Measurements from ENCODE around the gene UTF1.

GRCh38 chr10:133196936-133197758, 32.9 kb upstream of the UTF1 start:
- TF ChIP-seq CTCF (IDR thresholded peaks at IDR 0.05) (no peak), EZH2phosphoT487 (IDR thresholded peaks at IDR 0.05) (no peak), EZH2 (IDR thresholded peaks at IDR 0.05) (no peak)
